NCI-H1930 (cell line): ENCODE data around the gene SLC26A9.

Experiments
- DNase-seq, 2 experiments: peaks; one replicate each; lab custom pipeline; 2025; lab: John Stamatoyannopoulos, UW

SLC26A9 gene, protein sequence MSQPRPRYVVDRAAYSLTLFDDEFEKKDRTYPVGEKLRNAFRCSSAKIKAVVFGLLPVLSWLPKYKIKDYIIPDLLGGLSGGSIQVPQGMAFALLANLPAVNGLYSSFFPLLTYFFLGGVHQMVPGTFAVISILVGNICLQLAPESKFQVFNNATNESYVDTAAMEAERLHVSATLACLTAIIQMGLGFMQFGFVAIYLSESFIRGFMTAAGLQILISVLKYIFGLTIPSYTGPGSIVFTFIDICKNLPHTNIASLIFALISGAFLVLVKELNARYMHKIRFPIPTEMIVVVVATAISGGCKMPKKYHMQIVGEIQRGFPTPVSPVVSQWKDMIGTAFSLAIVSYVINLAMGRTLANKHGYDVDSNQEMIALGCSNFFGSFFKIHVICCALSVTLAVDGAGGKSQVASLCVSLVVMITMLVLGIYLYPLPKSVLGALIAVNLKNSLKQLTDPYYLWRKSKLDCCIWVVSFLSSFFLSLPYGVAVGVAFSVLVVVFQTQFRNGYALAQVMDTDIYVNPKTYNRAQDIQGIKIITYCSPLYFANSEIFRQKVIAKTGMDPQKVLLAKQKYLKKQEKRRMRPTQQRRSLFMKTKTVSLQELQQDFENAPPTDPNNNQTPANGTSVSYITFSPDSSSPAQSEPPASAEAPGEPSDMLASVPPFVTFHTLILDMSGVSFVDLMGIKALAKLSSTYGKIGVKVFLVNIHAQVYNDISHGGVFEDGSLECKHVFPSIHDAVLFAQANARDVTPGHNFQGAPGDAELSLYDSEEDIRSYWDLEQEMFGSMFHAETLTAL

DNA sequence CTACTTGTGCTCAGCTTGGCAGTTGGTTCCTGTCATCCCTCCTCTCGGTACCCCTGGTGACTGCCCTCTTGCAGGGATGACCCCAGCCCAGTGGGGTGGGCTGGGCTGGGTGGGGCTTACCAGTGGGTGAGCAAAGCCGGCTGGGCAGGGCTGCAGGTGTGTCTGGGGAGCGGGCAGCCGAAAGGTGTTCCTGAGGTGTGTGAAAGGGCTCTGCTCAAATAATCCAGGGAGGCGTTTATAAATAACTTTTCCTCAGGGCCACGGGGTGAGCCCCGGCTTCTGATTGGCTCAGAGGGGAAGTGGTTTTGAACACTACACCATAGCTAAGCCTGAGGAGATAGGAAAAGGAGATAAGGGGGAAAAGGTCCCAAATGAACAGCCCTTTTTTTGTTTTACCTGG, at the start of gene SLC26A9:
SLC26A9 (minus strand) TSS at position 212 of the 400 bp plus-strand sequence. CDS start 7,636 bp downstream, outside the sequence.
- DNase-seq = no peak

GRCh38 chr1:205992218-205992882, 49.1 kb upstream of the SLC26A9 start:
- DNase-seq = no peak

- DNase-seq = no peak
Observed at GRCh38 chr1:205991237-205991636, 48.0 kb upstream of the SLC26A9 start.

DNA sequence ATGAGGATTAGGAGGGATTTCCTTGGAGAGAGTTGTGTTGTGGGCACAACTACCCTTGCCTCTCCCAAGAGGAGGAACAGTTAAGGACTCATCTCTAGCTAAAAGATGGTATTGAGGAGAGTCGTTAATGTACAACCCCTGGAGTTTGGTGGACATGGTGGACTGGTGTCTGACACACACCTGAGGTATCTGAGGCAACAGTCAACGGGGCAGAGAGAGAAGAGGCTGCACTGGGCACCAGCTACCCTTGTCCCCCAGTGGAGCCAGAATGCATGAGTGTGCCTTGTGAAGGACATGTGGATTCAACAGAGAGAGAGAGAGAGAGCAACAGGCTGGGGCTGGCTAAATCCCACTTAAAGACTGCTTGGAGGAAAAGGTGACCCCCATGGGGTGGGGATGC, 47.0 kb upstream of the SLC26A9 start:
- no peak for DNase-seq

DNA sequence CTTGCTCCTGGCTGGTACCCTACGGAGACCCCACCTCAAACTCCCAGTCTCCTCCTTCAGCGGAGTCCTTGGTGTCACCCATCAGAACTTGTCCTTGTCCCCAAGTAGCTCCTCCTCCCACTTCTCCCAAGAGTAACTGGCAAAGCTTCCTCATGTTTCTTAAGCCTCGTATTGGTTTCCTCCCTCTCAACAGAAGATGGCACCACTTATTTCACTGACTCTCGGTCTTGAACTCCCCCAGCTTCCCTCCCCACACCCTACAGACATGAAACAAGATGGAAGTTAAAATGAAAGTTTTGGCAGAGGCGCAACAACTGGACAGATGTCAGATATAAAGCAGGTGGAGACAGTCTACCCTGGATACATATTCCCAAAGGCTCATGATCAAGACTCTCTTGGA, 46.5 kb upstream of the SLC26A9 start:
- no peak for DNase-seq

GRCh38 chr1:205988585-205988995, 45.3 kb upstream of the SLC26A9 start:
- no peak for DNase-seq

- no peak for DNase-seq
Observed at GRCh38 chr1:205986861-205987260, 43.6 kb upstream of the SLC26A9 start.

DNA sequence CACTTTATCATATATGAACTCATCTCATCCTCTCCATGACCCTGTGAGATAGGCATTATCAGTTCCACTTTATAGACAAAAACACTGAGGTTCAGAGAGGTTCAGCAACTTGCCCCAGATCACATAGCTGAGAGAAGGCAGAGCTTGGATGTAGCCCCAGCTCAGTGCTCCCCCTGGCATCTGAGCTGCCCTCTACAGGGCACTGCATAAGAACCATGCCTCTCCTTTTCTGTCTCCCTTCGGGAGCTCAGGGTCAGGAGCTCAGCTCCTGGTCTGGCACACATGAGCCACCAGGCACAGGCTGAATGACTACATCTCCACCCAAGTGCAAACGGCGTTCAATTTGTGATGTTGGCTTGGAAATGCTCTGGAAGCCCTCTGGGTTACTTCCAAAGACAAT, 43.0 kb upstream of the SLC26A9 start:
- no peak for DNase-seq

- DNase-seq = no peak
Observed at GRCh38 chr1:205985330-205986005, 42.2 kb upstream of the SLC26A9 start.

GRCh38 chr1:205983925-205984725, 40.9 kb upstream of the SLC26A9 start:
- DNase-seq = no peak

- DNase-seq = no peak
Observed at GRCh38 chr1:205981257-205981656, 38.0 kb upstream of the SLC26A9 start.

GRCh38 chr1:205980237-205980870, 37.1 kb upstream of the SLC26A9 start:
- no peak for DNase-seq

- DNase-seq = no peak
Observed at GRCh38 chr1:205979301-205979700, 36.0 kb upstream of the SLC26A9 start.

GRCh38 chr1:205978676-205979075, 35.4 kb upstream of the SLC26A9 start:
- no peak for DNase-seq

DNA sequence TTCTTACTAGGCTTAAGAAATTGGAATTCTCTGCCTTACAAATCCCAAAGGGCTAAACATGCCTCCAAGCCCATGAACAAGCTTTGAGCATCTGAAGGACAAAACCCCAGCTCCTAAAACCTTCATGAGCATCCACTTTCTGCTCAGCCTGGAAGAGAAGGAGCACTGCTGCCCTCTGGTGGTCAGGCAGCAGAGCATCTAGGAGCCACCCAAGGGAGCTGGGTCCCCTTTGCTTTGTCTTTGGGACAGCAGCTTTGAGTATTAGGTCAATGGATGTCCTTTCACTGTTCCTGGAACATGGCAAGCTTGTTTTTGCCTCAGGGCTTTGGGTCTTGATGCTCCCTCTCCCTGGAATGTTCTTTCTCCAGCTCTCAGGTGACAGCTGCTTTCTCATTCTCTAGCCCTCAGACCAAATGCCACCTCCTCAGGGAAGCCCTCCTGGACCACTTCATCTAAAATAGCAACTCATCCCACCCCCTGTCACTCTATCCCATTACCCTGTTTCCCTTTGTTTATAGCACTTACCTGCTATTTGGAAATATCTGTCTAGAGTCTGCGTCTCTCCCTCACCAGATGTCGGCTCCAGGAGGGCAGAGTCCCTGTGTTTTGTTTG, 34.3 kb upstream of the SLC26A9 start:
- peak; percentile 44 to 63 for DNase-seq

DNA sequence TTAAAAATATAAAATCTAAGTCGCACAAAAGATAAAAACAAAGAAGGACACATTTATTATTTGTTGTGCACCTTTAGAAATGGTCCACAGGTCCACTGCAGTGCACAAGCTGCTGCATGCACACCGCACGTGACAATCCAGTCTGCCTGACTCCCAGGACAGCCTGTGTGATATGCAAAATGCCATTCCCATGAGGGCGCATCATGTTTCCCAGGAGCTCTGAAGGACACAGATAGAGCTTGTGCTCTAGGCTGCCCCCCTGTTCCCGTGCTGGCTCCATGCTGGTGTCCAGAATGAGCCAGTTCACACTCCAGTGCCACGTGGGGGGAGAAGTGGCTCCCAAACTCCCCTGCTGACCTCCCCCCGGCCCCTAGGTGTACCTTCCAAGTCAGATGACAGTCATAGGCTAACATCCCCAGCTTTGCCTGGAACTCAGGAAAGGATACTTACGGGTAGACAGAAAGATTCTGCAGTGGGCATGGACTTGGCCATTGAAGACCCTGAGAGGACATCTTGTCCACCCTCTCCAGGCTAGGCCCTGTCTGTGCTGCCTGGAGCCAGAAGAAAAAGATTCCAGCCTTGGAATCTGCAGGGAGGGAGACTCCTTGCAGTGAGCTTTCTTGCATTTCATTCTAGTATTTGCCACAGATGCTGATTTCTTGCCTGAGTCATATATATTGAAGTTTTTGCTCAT, 33.6 kb upstream of the SLC26A9 start:
- DNase-seq = peak in 1 of 2 experiments; percentile 49

DNA sequence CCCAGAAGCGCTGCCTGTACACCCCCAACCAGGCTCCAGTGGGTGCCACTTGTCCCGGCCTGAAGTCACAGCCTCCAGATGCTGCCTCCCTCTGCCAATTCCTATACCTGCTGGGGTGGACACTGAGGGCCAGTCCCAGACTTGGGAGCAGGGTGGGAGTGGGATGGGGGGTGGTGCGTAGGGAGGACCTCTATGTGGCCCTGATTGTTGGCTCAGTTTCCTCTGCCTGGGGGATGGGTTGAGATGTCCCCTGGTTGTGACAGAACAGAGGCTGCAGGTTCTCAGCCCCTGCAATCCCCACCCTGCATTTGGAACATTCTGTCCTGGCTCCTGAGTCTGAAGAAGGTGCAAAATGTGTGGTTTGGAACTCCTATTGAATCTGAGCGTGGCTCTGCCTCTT, 32.8 kb upstream of the SLC26A9 start:
- no peak for DNase-seq

DNA sequence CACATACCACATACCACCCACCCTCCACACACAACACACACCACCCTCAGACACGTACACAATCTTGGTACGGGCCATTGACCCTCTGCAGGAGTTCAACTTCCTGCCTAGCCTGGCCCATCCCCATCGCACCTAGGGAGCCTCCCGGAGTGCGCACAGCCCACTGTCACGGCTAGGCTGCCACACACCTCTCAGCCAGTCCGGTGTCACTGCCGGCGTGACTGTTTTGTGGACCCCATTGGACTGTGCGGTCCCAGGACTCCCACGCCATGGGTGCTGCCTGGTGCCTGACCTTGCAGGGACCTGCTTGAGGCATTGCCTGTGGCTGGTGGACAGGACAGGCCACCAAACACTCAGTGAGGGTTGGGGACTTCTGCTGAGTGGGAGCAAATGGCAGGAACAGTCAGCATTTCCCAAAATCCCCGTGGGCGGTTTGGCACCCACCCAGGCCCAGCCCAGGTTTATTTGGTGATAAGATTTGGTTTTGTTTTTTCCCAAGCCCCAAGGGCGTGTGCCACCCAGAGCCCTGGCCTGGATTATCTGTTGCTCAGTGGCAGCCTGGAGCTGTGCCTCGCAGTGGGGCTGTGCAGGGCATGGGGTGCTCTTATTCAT, 32.2 kb upstream of the SLC26A9 start:
- no peak for DNase-seq

DNA sequence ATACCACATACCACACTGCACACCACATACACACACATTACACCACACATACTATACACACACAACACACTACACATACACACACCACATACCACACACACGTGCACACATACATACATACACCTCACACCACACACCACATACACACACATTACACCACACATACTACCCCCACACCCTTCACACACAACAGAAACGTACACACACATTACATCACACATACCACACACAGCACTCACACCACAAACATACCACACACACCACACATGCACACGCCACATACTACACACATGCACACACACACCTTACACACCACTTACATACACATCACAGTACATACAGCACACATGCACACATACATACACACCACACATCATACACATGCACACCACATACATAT, 31.5 kb upstream of the SLC26A9 start:
- DNase-seq = no peak
